GM18858 (cell line): ENCODE results near the gene PDGFA.

Experiments used
- ATAC-seq: cut with Tn5 transposase; IDR thresholded peaks from one replicate; pipeline ENCODE4 v1.9.1; 2021; ENCODE audit not compliant: unreplicated experiment

Gene PDGFA

GRCh38 chr7:475951-476441 is 43.6 kb downstream of the PDGFA start:
- no peak for ATAC-seq

- ATAC-seq = no peak
Observed at GRCh38 chr7:475425-475728, 44.3 kb downstream of the PDGFA start.

GRCh38 chr7:474605-475424 is 44.8 kb downstream of the PDGFA start:
- ATAC-seq = no peak

GRCh38 chr7:473870-474604 is 45.6 kb downstream of the PDGFA start:
- ATAC-seq = no peak

- ATAC-seq = no peak
Observed at GRCh38 chr7:473211-473734, 46.4 kb downstream of the PDGFA start.

GRCh38 chr7:472640-472957 is 47.0 kb downstream of the PDGFA start:
- ATAC-seq = no peak

GRCh38 chr7:471866-472639 is 47.6 kb downstream of the PDGFA start:
- ATAC-seq = no peak

GRCh38 chr7:471191-471865 is 48.3 kb downstream of the PDGFA start:
- ATAC-seq = no peak

GRCh38 chr7:469563-469961 is 50.1 kb downstream of the PDGFA start:
- ATAC-seq = no peak

GRCh38 chr7:468681-469562 is 50.7 kb downstream of the PDGFA start:
- no peak for ATAC-seq

GRCh38 chr7:467856-468545 is 51.6 kb downstream of the PDGFA start:
- no peak for ATAC-seq

- no peak for ATAC-seq
Observed at GRCh38 chr7:467393-467828, 52.2 kb downstream of the PDGFA start.

GRCh38 chr7:466465-467191 is 53.0 kb downstream of the PDGFA start:
- ATAC-seq = no peak

GRCh38 chr7:465710-466400 is 53.8 kb downstream of the PDGFA start:
- ATAC-seq = no peak

GRCh38 chr7:464454-465401 is 54.9 kb downstream of the PDGFA start:
- ATAC-seq = no peak

- no peak for ATAC-seq
Observed at GRCh38 chr7:463817-464453, 55.7 kb downstream of the PDGFA start.
